T-cell (primary cell): Measurements from ENCODE around the gene HOXB7. TPM values are rescaled to one million over a fixed set of nuclear protein-coding genes. Genes with fewer than 3 reads are reported as not detected.

Experiments
- total RNA-seq, 35 experiments: library from RNA in 6 of 35; stranded (reverse) in 6 of 35; fragments of 120-200 nt in 1 of 35; gene quantifications; one replicate each; pipeline versions ENCODE4 v1.2.1 to v1.2.4 and lab custom pipeline; 2013 to 2026

Gene HOXB7
- total RNA-seq, 5 donors from 2014 or later (not counting 1 experiment from before 2014, with no cell fraction given) = 0.47 to 0.66 (median 0.60) TPM; not detected in 2

Other genes starting within 250 kb of the HOXB7 start
- gene SKAP1, start 180.8 kb downstream of the HOXB7 start, total RNA-seq = 100 to 1,000 TPM in 2 of 5 donors, 10 to 100 TPM in 3; 71.5 to 142 (median 80.4) TPM
- not detected for gene HOXB1, start 80.0 kb downstream of the HOXB7 start, total RNA-seq
- gene HOXB2, start 65.9 kb downstream of the HOXB7 start, total RNA-seq = 10 to 100 TPM; 12.1 to 37.3 (median 25.6) TPM
- 1 to 10 TPM; 1.4 to 3.7 (median 1.5) TPM for gene HOXB4, start 32.7 kb downstream of the HOXB7 start, total RNA-seq
- 1 to 10 TPM; 3.5 to 7.7 (median 4.2) TPM for gene HOXB3, start 20.8 kb downstream of the HOXB7 start, total RNA-seq
- gene HOXB5, start 17.2 kb downstream of the HOXB7 start, total RNA-seq = not detected
- gene HOXB6, start 6.0 kb downstream of the HOXB7 start, total RNA-seq = under 1 TPM in 2 of 5 donors, not detected in 3; 0.16 to 0.33 TPM
- gene HOXB8, start 4.3 kb upstream of the HOXB7 start, total RNA-seq = not detected
- gene HOXB9, start 15.3 kb upstream of the HOXB7 start, total RNA-seq = under 1 TPM in 4 of 5 donors, not detected in 1; 0.19 to 0.43 (median 0.30) TPM
- gene PRAC1, start 111.5 kb upstream of the HOXB7 start, total RNA-seq = not detected
- gene PRAC2, start 112.2 kb upstream of the HOXB7 start, total RNA-seq = not detected
- under 1 TPM in 1 of 5 donors, not detected in 4; 0.13 TPM for gene HOXB13, start 117.7 kb upstream of the HOXB7 start, total RNA-seq
- not detected for gene TTLL6, start 206.2 kb upstream of the HOXB7 start, total RNA-seq
- gene CALCOCO2, start 220.0 kb upstream of the HOXB7 start, total RNA-seq = 100 to 1,000 TPM; 103 to 161 (median 129) TPM